ENCODE results near the gene RBM41. TPM values are rescaled to one million over a fixed set of nuclear protein-coding genes. Genes with fewer than 3 reads are reported as not detected.
"Not testable (repeated sequence)": the region's sequence is repeated elsewhere in the genome, so short reads cannot be mapped to it uniquely, and the experiment has no call there.

Gene RBM41
- total RNA-seq, 3 donors from 2014 or later, result 15.6 to 26.4 (median 20.7) TPM

DNA sequence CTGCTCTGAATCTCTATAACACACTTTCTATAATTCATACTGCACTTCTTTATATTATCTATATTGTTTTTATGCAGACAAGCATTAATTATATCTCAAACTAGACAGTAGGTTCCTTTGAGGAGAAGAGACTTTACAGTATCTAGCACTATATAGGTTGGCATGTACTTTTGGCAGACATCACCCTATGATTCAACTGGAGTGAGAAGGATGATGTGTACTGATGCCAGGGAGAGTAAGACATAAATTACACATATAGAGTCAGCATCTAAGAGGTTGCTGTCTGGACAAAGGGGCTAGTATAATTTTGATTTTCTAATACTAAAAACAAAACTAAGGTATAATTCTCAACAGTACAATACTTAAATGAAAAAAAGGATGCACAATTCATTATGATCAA is 5.1 kb upstream of the RBM41 start:
- intact Hi-C loops (cut with DNase I, micrococcal nuclease), result no loop called here
- no peaks in the 10 kb centered on the region for H3K9me3 ChIP-seq
- no peak for ATAC-seq
- no peaks in the 10 kb centered on the region for H3K36me3 ChIP-seq (ENCODE audit: low read depth)
- H3K4me1 ChIP-seq (ENCODE audit: low read depth), result no peaks in the 10 kb centered on the region
- DNase-seq, result no peak
- no peak for TF ChIP-seq CTCF (IDR thresholded peaks at IDR 0.05)
- no peak overlapping the region for H3K4me3 ChIP-seq

DNA sequence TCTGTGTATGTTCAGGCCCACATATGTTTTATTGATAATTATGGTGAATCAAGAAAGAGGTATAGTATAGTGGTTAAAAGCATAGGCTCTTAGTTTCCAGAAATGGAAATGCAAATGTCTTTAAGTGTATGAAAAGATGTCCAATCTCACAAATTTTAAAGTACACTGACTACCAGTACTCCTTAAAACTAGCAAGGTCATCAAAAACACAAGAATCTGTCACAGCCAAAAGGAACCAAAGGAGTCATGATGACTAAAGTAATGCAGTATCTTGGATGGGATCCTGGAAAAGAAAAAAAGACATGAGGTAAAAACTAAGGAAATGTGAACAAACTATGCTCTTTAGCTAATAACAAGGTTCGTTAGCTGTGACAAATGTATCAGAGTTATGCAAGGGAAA is 661 bp upstream of the RBM41 start:
- DNase-seq (no peak), ATAC-seq (no peak)
- Histone ChIP-seq H3K4me3 (no peak overlapping the region), H3K4me1 (ENCODE audit: low read depth) (peaks cover 3% of the 10 kb centered on the region), H3K36me3 (ENCODE audit: low read depth) (no peaks in the 10 kb centered on the region), H3K9me3 (no peaks in the 10 kb centered on the region)
- intact Hi-C loops (cut with DNase I, micrococcal nuclease), result no loop called here
- no peak for TF ChIP-seq CTCF (IDR thresholded peaks at IDR 0.05)

DNA sequence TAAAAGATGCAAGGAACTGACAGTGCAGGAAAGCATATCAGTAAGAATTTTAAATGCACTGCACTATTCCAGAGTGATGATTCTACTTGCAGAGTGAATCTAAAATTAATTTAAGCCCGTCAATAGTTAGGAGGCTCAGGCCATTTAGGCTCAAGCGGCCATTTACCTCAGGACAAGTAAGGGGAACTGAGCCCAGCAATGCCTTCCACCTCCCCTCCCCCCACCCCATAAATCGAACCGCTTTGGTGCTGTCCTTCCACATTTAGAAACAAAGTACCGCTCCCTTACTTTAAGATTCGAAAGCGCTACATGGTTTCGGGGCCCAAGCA is 665 bp downstream of the RBM41 start:
- Histone ChIP-seq H3K36me3 (ENCODE audit: low read depth) (no peaks in the 10 kb centered on the region), H3K9me3 (no peaks in the 10 kb centered on the region), H3K4me1 (ENCODE audit: low read depth) (peaks cover 3% of the 10 kb centered on the region), H3K4me3 (peak overlapping the region; percentile 36)
- ATAC-seq (no peak), DNase-seq (no peak)
- intact Hi-C loops (cut with DNase I, micrococcal nuclease), result no loop called here
- TF ChIP-seq CTCF (IDR thresholded peaks at IDR 0.05), result no peak

- ATAC-seq (no peak), DNase-seq (no peak)
- Histone ChIP-seq H3K9me3 (no peaks in the 10 kb centered on the region), H3K36me3 (ENCODE audit: low read depth) (no peaks in the 10 kb centered on the region), H3K4me3 (no peak overlapping the region), H3K4me1 (ENCODE audit: low read depth) (no peaks in the 10 kb centered on the region)
- TF ChIP-seq CTCF (IDR thresholded peaks at IDR 0.05), result no peak
- intact Hi-C loops (cut with DNase I, micrococcal nuclease), result no loop called here
These were observed 11.2 kb downstream of the RBM41 start for GRCh38 chrX:107107459-107107858.

GRCh38 chrX:107102980-107103379 is 15.6 kb downstream of the RBM41 start:
- DNase-seq (peak in 1 of 3 donors; percentile 3), ATAC-seq (no peak)
- intact Hi-C loops (cut with DNase I, micrococcal nuclease), result no loop called here
- Histone ChIP-seq H3K4me1 (ENCODE audit: low read depth) (no peaks in the 10 kb centered on the region), H3K9me3 (no peaks in the 10 kb centered on the region), H3K36me3 (ENCODE audit: low read depth) (no peaks in the 10 kb centered on the region), H3K4me3 (no peak overlapping the region)
- TF ChIP-seq CTCF (IDR thresholded peaks at IDR 0.05), result no peak

GRCh38 chrX:107076158-107076557 is 42.5 kb downstream of the RBM41 start:
- no peak for ATAC-seq
- intact Hi-C loops (cut with DNase I, micrococcal nuclease), result no loop called here
- Histone ChIP-seq H3K36me3 (ENCODE audit: low read depth) (no peaks in the 10 kb centered on the region), H3K4me1 (ENCODE audit: low read depth) (no peaks in the 10 kb centered on the region), H3K9me3 (peaks cover 3% of the 10 kb centered on the region), H3K4me3 (no peak overlapping the region)
- no peak for TF ChIP-seq CTCF (IDR thresholded peaks at IDR 0.05)
- no peak for DNase-seq

DNA sequence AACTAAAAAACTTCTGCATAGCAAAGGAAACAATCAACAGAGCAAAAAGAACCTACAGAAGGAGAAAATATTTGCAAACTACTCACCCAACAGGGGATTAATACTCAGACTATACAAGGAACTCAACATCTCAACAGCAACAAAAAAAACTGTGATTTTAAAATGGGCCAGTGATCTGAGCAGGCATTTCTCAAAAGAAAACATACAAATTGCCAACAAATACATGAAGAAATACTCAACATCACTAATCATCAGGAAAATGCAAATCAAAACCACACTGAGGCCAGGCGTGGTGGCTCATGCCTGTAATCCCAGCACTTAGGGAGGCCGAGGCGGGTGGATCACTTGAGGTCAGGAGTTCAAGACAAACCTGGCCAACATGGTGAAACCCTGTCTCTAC is 60.9 kb downstream of the RBM41 start:
- DNase-seq; intact Hi-C loops (cut with DNase I, micrococcal nuclease); H3K36me3 ChIP-seq (ENCODE audit: low read depth); H3K4me3 ChIP-seq; H3K4me1 ChIP-seq (ENCODE audit: low read depth); H3K9me3 ChIP-seq; ATAC-seq: not testable (repeated sequence)
